SKM-1 treated with dmso at 0.1 percent for 144 hours (cell line): Measurements from ENCODE around the gene RABL6.

ENCODE experiments used
- DNase-seq: peaks from one replicate; lab custom pipeline; 2025; ENCODE audit not compliant: unreplicated experiment; lab: John Stamatoyannopoulos, UW

Gene RABL6

DNA sequence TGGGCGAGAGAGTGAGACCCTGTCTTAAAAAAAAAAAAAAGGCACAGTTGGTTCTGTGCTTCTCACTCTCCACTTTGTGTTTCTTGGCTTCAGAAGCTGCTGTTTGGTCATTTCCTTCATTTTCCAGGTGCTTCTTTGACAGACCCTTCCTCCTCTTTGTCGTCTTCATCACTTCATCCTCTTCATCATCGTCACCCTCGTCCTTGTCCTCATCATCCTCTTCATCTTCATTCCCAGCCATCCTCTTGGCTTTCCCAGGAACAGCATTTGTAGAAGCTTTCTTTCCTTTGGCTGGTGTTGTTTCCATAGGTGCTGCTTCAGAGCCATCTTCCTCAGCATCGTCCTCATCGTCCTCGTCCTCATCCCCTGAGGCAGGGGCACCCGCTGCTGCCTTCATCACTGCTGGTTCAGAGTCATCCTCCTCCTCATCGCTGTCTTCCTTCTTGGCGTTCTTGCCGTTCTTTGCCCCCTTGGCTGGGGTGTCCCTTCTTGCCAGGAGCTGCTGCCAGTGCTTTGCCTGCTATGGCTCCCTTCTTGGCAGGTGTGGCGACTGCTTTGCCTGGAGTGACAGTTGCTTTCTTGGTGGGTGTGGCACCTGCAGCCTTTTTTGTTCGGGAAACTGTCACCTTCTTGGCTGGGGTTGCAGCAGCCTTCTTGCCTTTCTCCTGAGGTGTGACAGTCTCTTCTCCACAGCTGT is 7.1 kb downstream of the RABL6 start:
- DNase-seq = no peak

GRCh38 chr9:136815422-136815782 is 7.7 kb downstream of the RABL6 start:
- no peak for DNase-seq

- DNase-seq = no peak
These were observed 13.4 kb downstream of the RABL6 start for GRCh38 chr9:136820971-136821825.

- DNase-seq = no peak
These were observed 14.2 kb downstream of the RABL6 start for GRCh38 chr9:136821826-136822544.

GRCh38 chr9:136823136-136824046 is 15.6 kb downstream of the RABL6 start:
- DNase-seq = no peak

DNA sequence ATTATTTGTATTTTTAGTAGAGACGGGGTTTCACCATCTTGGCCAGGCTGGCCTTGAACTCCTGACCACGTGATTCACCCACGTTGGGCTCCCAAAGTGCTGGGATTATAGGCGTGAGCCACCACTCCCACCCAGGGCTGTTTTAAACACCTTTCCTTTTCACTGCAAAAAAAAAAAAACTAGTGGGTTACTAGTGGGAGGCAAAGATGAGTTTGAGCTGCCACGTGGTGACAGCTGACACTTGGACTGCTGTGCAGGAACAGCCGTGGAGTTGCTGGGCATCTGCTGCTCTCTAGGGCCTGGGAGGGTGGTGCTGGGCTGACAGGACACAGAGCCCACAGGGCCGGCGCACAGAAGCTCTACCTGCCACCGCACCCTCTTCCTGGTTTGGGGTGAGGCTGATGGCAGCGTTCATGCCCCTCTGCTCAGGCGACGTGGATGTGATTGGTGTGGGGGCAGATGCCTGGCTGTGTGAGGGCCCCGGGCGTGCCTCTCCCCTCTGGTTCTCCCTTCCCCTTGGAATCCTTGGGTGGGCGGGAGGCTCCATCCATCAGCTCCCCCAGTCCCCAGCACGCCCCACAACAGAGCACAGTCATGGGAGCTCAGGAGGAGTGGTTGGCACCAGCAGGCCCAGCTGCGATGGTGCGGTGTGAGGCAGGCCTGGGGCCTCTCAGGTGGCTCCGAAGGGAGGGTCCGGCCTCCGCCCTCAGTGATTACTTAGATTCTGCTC is 16.9 kb downstream of the RABL6 start:
- no peak for DNase-seq

- DNase-seq = no peak
These were observed 17.8 kb downstream of the RABL6 start for GRCh38 chr9:136825295-136826187.

DNA sequence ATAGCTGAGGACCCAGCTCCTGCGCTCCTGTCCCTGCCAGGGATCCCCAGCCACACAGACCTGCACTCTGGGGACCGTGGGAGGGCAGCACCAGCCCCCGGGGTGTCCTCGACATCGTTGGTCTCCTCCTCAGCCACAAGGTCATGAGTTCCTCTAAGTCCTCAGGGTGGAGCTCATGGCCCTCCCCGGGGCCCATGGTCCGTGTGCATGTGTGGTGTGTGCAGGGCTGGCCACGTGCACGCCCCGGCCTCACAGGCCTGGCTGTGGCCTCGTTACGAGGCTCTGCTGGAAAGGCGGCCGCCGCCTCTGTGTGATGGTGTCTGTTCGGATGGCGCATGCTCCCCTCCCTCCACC is 18.4 kb downstream of the RABL6 start:
- no peak for DNase-seq

DNA sequence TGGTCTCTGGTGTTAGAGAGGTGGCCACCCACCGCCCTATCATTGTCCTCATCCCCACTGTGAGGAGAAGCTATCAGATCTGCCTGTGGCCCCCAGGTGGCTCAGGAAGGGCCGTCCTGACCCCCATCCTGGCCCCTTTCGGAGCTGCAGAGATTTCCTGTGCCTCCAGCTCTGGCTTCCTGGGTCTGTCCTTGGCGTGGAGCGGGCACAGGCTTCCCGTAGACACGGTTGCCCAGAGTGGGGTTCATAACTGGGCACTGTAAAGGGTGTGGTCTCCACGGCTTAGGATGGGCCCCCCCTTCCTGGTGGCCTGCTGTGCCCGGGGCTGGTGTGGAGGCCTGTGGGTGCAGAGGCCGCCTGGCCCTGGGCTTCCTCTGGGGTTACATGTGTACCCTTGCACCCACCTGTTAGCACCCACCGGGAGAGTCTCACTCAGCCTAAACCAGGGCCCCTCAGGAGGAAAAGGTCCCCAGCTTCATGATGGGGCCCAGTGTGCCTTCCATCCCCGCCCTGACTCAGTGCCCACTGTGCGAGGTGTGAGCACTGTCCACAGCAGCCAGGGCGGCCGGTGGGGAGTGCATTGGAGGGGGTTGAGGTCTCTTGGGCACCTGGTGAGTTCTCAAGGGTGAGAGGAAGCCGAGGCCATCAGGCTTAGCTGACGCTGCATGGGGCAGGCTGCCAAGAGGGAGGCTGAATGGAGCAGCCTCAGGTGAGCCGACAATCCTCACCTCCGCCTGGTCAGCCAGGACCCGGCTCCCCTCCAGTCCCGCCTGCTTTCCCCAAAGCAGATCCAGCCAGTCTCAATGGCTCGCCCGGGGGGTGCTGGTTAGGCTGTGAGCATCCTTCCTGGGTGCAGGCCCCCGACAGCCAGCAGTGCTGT is 19.2 kb downstream of the RABL6 start:
- DNase-seq = no peak

- no peak for DNase-seq
These were observed 20.2 kb downstream of the RABL6 start for GRCh38 chr9:136827794-136828473.

- no peak for DNase-seq
These were observed 20.9 kb downstream of the RABL6 start for GRCh38 chr9:136828474-136829140.

GRCh38 chr9:136829412-136829811 is 21.7 kb downstream of the RABL6 start:
- no peak for DNase-seq

DNA sequence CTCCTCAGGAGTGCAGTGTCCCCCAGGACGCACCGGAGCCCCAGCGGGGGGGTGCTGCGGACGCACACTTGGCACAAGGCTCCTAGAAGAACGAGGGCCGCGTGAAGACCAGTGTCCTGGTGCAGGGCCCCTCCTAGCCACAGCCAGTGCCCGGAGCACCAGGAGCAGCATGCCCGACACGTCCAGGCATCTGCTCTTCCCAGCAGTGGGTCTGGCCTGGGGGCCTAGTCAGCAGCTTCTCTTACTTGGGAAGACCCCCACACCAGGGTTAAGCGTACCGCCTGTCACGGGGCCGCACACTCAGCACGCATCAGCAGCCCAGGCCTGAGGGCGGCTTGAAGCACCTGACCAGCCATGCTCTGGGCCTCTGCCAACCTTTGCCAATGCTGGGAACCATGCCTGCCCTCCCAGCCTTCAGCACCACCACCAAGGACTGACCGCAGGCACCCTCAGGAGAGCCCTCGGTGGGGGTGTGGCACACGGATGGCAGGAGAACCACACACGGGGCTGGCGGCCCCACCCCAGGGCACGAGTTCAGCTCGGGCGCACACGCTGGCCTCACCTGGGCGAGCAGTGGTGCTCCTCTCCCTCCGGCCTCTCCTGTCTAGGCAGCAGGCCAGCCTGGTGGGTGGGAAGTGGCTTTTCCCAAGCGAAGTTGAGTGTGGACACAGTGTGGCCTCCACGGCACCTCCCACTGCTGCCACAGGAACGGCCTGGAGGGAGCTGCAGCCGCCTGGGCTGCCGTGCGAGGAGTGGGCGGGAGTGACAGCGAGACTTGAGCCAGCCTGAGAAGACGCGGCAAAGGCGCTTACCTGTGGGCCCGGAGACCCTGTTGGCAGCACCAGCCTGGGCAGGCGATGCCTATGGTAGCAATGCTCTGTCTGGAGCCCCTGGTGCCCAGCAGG is 22.5 kb downstream of the RABL6 start:
- no peak for DNase-seq

DNA sequence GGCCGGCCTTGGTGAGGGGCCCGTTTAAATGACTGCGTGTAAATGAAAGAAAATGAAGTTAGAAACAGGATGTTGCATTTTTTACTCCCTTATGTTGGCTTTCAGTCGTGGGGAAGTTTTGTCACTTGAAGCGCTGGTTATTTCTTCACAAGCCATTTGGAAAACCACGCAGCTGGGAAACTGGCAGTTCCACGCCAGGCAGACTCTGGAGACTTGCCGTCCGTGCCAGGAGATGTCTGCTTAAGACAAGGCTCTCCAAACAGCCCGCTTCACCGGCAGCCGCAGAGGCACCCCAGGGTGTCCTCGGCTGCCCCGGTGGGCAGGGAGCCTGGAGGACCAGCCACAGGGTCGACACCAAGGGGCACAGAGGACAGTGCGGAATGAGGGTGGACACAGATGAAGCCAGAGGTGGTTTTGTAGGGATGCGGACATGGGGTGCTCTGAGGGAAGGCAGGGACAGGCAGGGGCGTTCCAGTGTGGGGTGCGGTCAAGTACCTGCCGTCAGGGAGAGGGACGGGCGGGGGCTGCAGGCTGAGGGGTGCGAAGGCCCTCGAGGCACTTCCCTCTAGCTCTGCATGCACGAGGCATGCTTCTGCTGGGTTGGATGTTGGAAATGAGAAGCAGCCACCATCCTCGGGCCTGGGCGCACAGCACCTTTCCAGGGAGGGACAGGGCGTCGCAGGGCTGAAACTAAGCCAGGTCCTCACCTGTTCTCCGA is 23.4 kb downstream of the RABL6 start:
- DNase-seq = no peak

DNA sequence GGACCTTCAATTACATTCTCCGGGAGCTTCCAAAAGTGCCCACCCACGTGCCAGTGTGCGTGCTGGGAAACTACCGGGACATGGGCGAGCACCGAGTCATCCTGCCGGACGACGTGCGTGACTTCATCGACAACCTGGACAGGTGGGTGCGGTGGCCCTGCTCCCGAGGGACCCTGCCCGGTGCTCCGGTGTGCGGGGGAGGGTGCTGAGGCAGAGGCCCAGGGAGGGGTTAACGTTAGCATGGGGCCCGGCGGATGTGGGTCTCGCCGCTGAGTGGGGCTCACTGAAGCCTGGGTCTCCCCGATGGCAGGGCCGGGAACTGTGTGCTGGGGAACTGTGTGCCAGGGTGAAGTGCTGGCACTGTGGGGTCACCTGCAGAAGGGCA is 24.0 kb downstream of the RABL6 start:
- DNase-seq = no peak

DNA sequence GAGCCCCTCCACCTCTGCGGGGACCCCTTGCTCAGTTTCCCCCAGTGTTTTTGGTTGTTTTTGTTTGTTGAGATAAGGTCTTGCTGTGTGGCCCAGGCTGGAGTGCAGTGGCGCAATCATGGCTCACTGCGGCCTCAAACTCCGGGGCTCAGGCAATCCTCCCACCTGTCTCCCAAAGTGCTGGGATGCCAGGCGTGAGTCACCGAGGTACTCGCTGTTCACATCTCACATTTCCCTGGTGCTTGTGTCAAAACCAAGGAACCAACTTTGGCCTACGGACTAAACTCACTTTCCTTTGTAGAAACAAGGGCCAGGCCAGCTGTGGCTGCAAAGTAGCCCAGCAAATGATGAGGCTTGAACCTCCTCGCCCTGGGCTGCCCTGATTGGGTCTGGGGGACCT is 24.8 kb downstream of the RABL6 start:
- no peak for DNase-seq
